Subcutaneous abdominal adipose tissue (tissue), 5 donors: ENCODE data around the gene ZIC1.

Source experiments
- H3K27ac ChIP-seq: one replicate; pipeline ENCODE4 v1.7.0; 2013; ENCODE audit warnings: low read depth, mild to moderate bottlenecking, inconsistent platforms, low read length, moderate library complexity
- H3K27me3 ChIP-seq, 5 donors: one replicate each; pipeline ENCODE4 v1.7.0; 2013; ENCODE audit warnings: low read length in 5 of 5, inconsistent platforms in 1 of 5; ENCODE audit not compliant: control insufficient read depth in 5 of 5, insufficient read depth in 4 of 5
- H3K36me3 ChIP-seq, 5 donors: one replicate each; pipeline ENCODE4 v1.7.0; 2013; ENCODE audit warnings: low read length in 5 of 5; ENCODE audit not compliant: control insufficient read depth in 5 of 5, insufficient read depth in 5 of 5
- H3K4me1 ChIP-seq, 5 donors: one replicate each; pipeline ENCODE4 v1.7.0; 2013; ENCODE audit warnings: low read length in 5 of 5, mild to moderate bottlenecking in 3 of 5, moderate library complexity in 1 of 5; ENCODE audit not compliant: control insufficient read depth in 5 of 5, insufficient read depth in 5 of 5
- H3K4me3 ChIP-seq, 5 donors: one replicate each; pipeline ENCODE4 v1.7.0; 2013; ENCODE audit warnings: low read length in 5 of 5, low read depth in 1 of 5
- H3K9ac ChIP-seq, 5 donors: one replicate each; pipeline ENCODE4 v1.7.0; 2013; ENCODE audit warnings: low read length in 5 of 5, mild to moderate bottlenecking in 4 of 5, moderate library complexity in 3 of 5
- H3K9me3 ChIP-seq, 5 donors: one replicate each; pipeline ENCODE4 v1.7.0; 2013; ENCODE audit warnings: low read length in 5 of 5; ENCODE audit not compliant: control insufficient read depth in 5 of 5
- donor health status: healthy.
- donor health status: healthy.
- donor health status: healthy.
- donor health status: healthy.
- donor health status: healthy.

The ZIC1 gene

DNA sequence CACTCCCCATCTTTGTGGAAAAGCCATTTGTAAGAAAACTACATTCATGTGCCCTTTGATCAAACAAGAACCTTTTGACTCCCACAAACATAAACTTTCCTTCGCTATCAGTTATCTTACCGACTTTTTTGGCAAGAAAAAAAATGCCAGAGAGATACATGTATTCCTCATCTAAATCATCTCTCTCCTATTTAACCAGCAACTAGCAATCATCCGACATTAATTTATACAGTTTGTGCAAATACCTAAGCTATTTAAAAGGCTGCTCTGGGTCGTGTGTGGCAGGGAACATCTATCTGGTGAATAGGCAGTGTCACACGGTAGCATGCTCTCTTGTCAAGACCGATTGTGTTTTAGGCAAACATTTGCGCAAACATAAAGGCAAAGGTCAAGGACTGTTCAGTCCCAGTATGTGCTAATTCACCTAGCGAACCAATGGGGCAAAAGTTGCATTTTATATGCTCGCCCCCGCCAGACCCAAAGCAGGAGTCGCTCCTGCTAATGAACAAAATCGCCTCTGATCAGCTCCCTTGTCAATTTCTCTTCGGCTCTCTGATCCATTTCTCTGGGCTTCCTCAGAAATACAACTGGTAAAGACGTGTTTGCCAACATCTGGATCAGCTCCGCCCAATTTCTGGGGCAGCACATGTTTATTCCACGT is 40.5 kb upstream of the ZIC1 start:
- Histone ChIP-seq H3K27me3 (peaks cover 39 to 79% (median 65%) of the 10 kb centered on the region in 5 donors), H3K9ac (no peak overlapping the region), H3K27ac (no peak overlapping the region), H3K9me3 (peaks cover 0 to 2% (median 0%) of the 10 kb centered on the region in 5 donors), H3K4me3 (no peak overlapping the region), H3K4me1 (no peaks in the 10 kb centered on the region), H3K36me3 (no peaks in the 10 kb centered on the region)

- Histone ChIP-seq H3K4me1 (no peaks in the 10 kb centered on the region), H3K36me3 (no peaks in the 10 kb centered on the region), H3K9ac (no peak overlapping the region), H3K27ac (no peak overlapping the region), H3K27me3 (peaks cover 42 to 80% (median 70%) of the 10 kb centered on the region in 5 donors), H3K4me3 (no peak overlapping the region), H3K9me3 (peaks cover 0 to 2% (median 0%) of the 10 kb centered on the region in 5 donors)
These were observed 39.9 kb upstream of the ZIC1 start for GRCh38 chr3:147369231-147369630.

GRCh38 chr3:147369661-147370123 is 39.5 kb upstream of the ZIC1 start:
- peaks cover 0 to 2% (median 0%) of the 10 kb centered on the region in 5 donors for H3K9me3 ChIP-seq
- no peak overlapping the region for H3K9ac ChIP-seq
- peaks cover 37 to 80% (median 71%) of the 10 kb centered on the region in 5 donors for H3K27me3 ChIP-seq
- no peaks in the 10 kb centered on the region for H3K36me3 ChIP-seq
- H3K27ac ChIP-seq, result no peak overlapping the region
- H3K4me1 ChIP-seq, result no peaks in the 10 kb centered on the region
- H3K4me3 ChIP-seq, result no peak overlapping the region

GRCh38 chr3:147370349-147370748 is 38.8 kb upstream of the ZIC1 start:
- peaks cover 40 to 80% (median 68%) of the 10 kb centered on the region in 5 donors for H3K27me3 ChIP-seq
- H3K4me3 ChIP-seq, result no peak overlapping the region
- H3K9me3 ChIP-seq, result peaks cover 0 to 2% (median 0%) of the 10 kb centered on the region in 5 donors
- no peak overlapping the region for H3K27ac ChIP-seq
- H3K36me3 ChIP-seq, result no peaks in the 10 kb centered on the region
- H3K9ac ChIP-seq, result no peak overlapping the region
- H3K4me1 ChIP-seq, result no peaks in the 10 kb centered on the region

- peaks cover 0 to 2% (median 0%) of the 10 kb centered on the region in 5 donors for H3K9me3 ChIP-seq
- no peak overlapping the region for H3K4me3 ChIP-seq
- H3K4me1 ChIP-seq, result no peaks in the 10 kb centered on the region
- no peaks in the 10 kb centered on the region for H3K36me3 ChIP-seq
- H3K27ac ChIP-seq, result no peak overlapping the region
- peaks cover 40 to 74% (median 64%) of the 10 kb centered on the region in 5 donors for H3K27me3 ChIP-seq
- H3K9ac ChIP-seq, result no peak overlapping the region
These were observed 38.0 kb upstream of the ZIC1 start for GRCh38 chr3:147371140-147371539.

DNA sequence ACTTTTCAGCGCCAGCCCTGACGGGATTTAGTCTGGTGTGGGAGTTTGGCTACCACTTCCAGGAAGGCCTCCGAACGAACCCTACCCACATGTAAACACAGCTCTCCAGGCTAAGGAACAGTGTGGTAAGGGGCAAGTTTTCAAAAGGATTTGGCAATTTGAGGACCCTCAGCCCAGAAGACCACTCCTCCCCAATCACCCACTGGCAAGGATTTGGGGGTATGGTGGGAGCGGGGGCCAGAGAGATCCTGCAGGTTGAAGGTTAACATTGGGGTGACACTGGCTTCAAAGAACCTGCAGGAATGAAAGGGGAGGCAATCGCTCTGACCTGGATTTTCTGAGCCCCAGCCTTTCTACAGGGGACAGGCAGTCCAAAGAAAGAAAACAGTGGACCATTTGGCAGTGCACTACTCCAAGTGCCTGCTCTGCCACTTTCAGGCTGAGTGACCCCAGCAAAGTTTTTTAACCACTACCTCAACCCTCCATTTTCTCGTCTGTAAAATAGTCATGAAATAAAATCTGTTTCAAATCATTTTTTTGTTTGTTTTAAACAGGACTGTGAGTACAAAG is 37.3 kb upstream of the ZIC1 start:
- H3K9ac ChIP-seq, result no peak overlapping the region
- H3K27ac ChIP-seq, result no peak overlapping the region
- H3K27me3 ChIP-seq, result peaks cover 40 to 76% (median 64%) of the 10 kb centered on the region in 5 donors
- no peaks in the 10 kb centered on the region for H3K36me3 ChIP-seq
- no peaks in the 10 kb centered on the region for H3K4me1 ChIP-seq
- no peak overlapping the region for H3K4me3 ChIP-seq
- peaks cover 0 to 2% (median 0%) of the 10 kb centered on the region in 5 donors for H3K9me3 ChIP-seq

DNA sequence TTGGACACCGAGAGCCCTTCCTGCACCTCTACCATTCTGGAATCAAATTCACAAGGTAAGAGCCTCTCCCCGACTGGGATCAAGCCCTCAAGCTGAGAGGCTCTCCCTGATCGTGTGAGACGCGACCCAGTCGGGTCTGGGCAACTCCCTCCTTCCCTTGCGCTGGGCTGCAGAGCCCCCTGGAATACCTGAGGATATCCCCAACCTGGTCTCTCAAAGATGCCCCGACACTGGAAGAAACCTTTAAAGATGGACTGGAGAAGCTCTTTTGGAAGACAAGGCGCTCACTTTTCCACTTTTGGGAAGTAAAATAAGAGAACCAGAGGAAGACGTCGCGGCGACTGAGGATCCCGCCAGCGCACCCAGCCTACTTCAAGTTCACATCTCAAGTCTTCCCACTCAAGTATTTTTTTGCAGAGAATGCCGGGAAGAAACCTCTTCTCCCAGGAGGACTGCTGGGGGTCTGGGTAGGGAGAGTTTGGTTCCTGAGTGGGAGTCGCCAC is 36.6 kb upstream of the ZIC1 start:
- Histone ChIP-seq H3K4me3 (no peak overlapping the region), H3K27ac (no peak overlapping the region), H3K9me3 (peaks cover 0 to 3% (median 0%) of the 10 kb centered on the region in 5 donors), H3K4me1 (peaks cover 0 to under 1% (median 0%) of the 10 kb centered on the region in 5 donors), H3K36me3 (no peaks in the 10 kb centered on the region), H3K27me3 (peaks cover 41 to 77% (median 71%) of the 10 kb centered on the region in 5 donors), H3K9ac (no peak overlapping the region)

GRCh38 chr3:147373301-147373700 is 35.9 kb upstream of the ZIC1 start:
- Histone ChIP-seq H3K27ac (no peak overlapping the region), H3K4me1 (peaks cover 0 to 8% (median 0%) of the 10 kb centered on the region in 5 donors), H3K9me3 (peaks cover 0 to 4% (median 0%) of the 10 kb centered on the region in 5 donors), H3K4me3 (no peak overlapping the region), H3K9ac (no peak overlapping the region), H3K36me3 (no peaks in the 10 kb centered on the region), H3K27me3 (peaks cover 43 to 77% (median 73%) of the 10 kb centered on the region in 5 donors)

GRCh38 chr3:147377412-147378367 is 31.5 kb upstream of the ZIC1 start:
- no peaks in the 10 kb centered on the region for H3K36me3 ChIP-seq
- H3K27ac ChIP-seq, result no peak overlapping the region
- H3K9me3 ChIP-seq, result peaks cover 0 to 4% (median 0%) of the 10 kb centered on the region in 5 donors
- H3K4me1 ChIP-seq, result peaks cover 0 to 10% (median 0%) of the 10 kb centered on the region in 5 donors
- peaks cover 44 to 79% (median 60%) of the 10 kb centered on the region in 5 donors for H3K27me3 ChIP-seq
- no peak overlapping the region for H3K4me3 ChIP-seq
- no peak overlapping the region for H3K9ac ChIP-seq
